Inflammatory macrophage (primary cell): ENCODE measurements around the gene SRPK2.
"Not testable (repeated sequence)": the region's sequence is repeated elsewhere in the genome, so short reads cannot be mapped to it uniquely, and the experiment has no call there.

Experiments
- DNase-seq, 2 donors: peaks; one replicate each; pipeline ENCODE4 v3.0.0-alpha.2; 2020 to 2022

SRPK2 gene

DNA sequence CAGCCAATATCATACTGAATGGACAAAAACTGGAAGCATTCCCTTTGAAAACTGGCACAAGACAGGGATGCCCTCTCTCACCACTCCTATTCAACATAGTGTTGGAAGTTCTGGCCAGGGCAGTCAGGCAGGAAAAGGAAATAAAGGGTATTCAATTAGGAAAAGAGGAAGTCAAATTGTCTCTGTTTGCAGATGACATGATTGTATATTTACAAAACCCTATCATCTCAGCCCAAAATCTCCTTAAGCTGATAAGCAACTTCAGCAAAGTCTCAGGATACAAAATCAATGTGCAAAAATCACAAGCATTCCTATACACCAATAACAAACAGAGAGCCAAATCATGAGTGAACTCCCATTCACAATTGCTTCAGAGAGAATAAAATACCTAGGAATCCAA, 129.8 kb downstream of the SRPK2 start:
- not testable (repeated sequence) for DNase-seq

DNA sequence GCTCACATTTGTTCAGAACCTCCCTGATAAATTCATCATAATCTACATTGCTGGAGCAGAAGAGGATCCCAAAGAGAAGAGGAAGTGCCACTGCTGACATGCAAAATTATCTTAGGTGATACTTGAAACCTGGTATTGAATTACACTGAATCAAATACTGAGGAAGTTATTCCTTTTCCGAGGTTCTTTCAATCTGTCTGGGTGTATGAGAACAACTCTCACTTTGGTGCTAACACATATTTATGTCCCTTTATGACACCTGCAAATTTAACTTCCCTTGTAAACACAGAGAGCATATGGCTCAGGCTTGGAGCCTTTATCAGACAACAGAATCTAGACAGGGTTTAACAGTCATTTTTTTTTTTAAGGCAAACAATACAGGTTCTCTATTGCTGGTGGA, 131.4 kb downstream of the SRPK2 start:
- DNase-seq = no peak

DNA sequence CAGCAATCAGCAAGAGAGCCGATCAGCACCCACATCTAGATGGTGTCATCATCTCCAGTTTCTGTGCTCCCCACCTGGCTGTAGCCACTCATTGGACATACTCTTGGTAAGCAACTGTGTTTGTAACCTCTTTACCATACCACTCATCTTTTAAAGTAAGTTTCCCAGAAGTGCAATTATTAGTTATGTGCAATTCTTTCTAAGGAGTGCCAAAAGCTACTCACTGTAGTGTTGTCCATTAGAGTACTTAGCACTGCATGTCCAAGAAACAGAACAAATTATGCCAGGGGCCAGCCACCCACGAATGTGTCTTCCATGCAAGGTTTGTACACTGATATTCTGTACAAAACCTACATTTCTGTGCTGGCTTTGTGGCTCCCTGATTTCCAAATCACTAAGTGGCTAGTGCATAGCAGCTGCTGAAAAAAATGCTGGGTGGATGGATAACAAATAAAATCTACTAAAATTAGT, 131.9 kb downstream of the SRPK2 start:
- no peak for DNase-seq

DNA sequence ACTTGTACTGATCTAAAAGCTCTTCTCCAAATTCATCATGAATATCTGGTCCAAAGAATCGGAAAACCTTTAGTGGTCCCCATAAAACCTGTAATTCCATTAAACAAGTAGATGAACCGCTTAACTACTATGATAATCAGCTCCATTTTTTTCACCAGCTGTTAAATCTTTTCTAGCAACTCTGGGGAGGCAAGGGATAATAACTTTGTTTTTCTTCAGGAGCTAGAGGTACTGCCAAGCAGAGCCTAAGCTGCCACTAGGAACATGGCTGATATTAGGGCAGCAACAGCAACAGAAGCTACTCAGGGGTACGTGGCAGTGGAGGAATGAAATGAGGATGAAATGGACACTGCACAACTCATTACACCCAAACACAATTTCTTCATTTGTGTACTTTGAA, 138.0 kb downstream of the SRPK2 start:
- DNase-seq = no peak

DNA sequence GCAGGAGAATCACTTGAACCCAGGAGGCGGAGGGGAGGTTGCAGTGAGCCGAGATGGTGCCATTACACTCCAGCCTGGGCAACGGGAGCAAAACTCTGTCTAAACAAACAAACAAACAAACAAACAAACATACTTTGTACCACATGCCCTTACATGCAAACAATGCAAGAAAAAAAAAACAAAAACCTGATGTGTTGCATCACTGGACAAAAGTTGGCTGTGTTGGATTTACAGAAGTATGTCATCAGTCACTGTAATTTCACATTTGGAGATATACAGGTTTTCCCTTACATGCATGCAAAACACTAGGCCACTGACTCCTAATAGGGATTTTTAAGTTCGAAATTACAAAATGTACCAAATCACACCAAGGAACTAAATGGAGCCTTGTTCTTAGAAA, 138.5 kb downstream of the SRPK2 start:
- no peak for DNase-seq

DNA sequence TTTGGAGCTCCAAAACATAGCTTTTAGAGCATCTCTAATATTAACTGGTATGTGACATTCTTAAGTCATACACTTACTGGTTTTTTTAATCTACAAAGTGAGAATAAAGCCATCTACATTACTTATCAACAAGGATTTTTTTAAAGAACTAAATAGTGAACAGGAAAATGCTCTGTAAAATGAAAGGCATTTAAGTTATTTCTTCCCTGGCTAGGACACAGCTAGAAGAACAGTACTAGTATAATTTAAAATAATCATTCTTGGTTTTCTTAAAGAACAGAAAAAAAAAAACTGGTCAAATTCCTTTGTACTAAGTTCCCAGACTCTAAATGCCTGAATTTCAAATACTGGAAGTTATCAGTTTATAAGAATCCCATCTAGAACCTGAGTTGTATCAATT, 139.5 kb downstream of the SRPK2 start:
- no peak for DNase-seq

DNA sequence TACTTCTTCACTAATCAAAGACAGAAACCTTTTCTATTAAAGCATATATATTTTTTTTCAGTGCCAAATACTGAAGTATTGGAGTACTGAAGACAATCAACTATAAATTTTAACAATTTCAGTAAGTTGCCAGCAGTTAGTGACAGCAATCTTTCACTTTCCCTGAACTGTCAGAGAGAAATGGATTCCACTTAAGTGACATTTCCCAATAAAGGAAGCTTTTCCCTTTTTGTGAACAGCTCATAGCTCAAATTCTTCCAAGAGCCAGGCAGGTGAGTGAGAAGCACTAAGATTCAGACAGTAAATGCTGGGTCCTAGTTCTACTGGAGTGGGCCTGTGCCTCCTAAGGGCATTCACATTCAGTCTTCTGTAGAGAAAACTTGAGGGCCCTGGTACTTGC, 142.0 kb downstream of the SRPK2 start:
- no peak for DNase-seq

DNA sequence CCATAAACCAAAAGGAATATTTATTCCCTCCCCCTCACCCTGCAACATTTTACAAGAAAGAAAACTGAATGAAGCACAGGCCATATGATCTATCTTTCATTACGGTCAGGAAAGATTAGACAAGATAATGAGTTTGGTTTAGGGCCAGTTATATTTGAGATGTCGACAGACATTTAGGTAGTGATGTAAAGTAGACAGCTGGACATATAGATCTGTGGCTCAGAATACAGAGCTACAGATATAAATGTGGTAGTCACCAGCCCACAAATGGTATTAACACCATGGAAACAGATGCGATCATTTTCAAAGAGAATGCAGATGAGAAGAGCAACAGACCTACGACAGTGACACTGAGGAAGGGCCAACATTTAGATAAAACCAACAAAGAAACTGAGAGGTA, 142.5 kb downstream of the SRPK2 start:
- no peak for DNase-seq

DNA sequence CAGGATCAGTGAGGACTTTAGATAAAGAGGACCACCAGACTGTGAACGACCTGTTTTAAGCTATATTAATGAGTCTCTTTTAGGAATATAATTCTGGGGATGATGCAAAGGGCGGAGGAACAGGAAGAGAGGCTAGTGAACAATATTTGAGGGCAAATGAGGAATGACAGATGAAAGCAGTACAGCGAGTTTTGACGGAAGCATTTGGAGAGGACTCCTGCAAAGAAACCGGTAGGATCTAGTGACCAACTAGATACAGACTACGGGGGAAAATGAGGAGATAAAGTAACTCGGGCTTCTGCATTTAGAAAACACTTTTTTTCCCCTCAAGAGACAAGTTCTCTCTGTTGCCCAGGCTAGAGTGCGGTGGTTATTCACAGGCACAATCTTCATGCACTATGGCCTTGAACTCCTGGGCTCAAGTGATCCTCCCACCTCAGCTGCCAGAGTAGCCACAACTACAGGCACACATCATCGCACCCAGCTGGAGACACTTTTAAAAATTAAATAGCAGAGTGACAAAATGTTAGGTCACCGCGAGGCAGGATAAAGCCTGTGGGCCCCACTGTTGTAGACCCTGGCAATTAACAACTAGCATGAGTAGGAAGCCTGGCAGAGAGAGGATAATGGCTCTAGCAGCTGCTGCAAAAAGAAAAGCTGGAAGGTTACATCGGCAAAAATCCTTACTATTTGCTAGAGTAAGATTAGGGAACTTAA, 143.2 kb downstream of the SRPK2 start:
- DNase-seq = no peak

DNA sequence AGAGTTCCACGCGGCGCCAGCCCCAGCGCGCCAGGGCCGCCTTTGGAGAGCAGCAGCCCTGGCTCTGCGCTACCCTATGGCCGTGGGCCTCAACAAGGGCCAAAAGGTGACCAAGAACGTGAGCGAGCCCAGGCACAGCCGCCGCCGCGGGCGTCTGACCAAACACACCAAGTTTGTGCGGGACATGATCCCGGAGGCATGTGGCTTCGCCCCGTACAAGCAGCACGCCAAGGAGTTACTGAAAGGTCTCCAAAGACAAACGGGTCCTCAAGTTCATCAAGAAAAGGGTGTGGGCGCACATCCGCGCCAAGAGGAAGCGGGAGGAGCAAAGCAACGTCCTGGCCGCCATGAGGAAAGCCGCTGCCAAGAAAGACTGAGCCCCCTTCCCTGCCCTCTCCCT, 144.1 kb downstream of the SRPK2 start:
- no peak for DNase-seq

DNA sequence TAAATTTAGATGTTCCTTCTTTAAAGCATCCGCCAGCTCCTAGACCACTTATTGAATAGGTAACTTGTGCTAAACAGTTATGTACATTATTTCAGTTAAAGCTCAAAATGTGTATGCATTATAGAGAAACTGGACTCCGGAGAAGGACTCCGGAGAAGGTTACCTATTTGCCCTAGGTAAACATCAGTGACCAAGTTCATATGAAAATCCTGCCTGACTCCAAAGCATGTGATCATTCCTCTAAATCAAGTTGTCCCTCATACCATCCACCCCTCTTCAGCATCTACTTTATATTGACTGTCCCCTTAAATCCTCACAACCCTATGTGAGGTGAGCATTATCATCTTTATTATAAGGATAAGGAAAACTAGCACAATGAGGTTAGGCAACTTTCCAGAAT, 147.5 kb downstream of the SRPK2 start:
- no peak for DNase-seq

DNA sequence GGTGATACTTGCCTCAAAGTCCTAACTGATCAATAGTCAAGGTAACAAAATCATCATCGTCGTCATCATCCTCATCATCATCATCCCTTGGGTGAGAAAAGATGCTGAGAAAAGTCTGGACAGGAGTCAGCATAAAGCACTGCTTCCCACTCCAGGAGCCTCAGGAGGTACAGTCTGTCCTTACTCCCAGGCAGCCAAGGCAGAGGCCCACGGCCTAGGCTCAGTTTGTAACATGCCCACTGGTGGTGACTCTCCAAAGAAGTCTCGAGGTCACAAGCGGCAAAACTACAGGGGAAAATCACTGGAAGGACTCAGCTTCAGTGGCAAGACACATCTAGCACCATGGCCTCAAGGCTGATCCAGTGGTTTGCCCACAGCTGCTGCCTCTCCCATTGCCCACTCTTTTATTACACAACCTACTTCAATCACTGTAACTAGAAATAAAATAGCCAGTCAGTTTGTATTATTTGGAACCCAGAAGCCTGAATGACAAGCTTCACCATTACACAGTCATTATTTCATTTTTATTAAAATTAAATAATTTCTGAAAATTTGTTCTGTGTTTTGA, 150.4 kb downstream of the SRPK2 start:
- DNase-seq = no peak

DNA sequence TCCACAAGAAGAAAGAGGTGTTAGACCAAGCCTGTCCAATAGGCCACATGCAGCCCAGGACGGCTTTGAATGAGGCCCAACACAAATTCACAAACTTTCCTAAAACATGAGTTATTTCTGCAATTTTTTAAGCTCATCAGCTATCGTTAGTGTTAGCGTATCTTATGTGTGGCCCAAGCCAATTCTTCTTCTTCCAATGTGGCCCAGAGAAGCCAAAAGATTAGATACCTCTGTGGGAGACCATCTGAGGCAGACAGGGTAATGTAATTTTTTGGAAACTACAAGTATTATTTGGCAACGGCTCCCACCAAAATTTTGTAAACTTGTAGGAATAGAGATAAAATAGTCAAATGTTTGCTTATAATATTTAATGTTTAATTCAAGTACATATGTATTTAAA, 153.8 kb downstream of the SRPK2 start:
- no peak for DNase-seq

DNA sequence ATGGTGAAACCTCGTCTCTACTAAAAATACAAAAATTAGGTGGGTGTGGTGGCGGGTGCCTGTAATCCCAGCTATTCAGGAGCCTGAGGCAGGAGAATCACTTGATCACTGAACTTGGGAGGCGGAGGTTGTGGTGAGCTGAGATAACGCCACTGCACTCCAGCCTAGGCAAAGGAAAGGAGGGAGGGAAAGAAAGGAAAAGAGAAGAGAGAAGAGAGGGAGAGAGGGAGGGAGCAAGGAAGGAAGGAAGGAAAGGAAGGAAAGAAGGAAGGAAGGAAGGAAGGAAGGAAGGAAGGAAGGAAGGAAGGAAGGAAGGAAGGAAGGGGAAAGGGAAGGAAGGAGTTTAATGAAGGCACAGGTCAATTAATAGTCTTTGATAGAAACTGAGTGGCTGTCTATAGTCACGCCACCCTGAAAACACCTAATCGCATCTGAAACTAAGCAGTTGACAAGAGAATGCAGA, 155.9 kb downstream of the SRPK2 start:
- DNase-seq = not testable (repeated sequence)

DNA sequence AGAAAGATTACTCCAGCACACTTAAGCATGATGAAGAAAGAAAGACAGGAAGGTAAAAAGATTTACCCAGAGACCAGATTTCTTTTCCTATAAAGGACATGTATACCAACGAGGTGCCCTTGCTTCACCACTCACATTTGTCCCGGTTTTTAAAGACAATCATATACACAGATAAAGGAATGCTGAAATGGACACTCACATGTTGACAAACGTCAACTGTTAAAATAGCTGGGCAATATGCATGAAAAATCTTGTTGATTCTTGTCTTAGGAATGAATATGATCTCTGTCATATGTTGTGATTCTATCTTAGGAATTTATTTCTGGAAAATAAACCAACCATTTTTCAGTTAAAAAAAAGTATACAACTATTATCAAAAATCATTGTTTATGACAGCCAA, 158.2 kb downstream of the SRPK2 start:
- no peak for DNase-seq

DNA sequence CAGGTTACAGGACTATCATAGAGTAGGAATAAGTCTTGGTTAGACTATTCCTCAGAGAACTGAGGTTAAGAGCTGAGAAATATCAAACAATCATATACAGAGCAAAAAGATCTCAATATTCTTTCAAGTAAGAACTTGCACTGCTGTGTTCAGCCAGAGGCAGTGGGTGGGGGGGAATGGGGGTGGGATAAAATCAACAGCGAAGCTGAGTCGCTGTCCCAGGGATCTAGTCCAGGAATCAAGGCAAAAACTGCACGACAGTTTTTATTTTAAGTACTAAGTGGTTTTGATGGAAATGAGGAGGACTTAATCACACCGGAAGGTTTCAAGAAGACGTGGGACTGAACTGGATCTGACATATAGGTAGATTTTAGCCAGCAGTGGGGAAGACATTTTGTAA, 159.1 kb downstream of the SRPK2 start:
- no peak for DNase-seq

DNA sequence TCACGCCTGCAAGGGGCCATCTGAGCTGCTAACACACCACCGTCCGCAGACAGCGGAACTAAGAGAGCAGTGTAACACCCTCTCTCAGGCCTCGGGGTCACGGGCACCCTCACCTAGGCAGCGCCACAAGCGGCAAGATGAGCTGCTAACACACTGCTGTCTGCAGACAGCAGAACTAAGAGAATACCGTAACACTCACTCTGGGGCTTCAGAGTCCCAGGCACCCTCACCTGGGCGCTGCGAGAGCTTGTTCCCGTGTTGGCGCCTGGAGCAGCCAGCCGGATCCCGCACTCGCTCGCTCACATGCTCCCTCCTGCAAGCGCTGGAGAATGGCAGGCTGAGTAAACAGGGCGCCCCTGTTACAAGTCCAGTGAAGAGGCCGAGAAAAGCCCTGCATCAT, 160.2 kb downstream of the SRPK2 start:
- no peak for DNase-seq

DNA sequence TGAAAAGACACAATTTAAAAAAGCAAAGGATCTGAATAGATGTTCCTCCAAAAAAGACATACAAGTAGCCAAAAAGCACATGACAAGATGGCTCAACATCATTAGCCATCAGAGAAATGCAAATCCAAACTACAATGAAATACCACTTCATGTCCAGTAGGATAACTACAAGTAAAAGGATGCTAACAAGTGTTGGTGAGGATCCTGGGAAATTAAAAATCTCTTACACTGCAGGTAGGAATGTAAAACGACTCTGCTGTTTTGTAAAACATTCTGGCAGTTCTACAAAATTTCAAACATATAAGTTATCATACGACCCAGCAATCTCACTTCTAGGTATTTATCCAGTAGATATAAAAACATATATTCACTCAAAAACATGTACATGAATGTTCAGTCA, 161.3 kb downstream of the SRPK2 start:
- DNase-seq = no peak

DNA sequence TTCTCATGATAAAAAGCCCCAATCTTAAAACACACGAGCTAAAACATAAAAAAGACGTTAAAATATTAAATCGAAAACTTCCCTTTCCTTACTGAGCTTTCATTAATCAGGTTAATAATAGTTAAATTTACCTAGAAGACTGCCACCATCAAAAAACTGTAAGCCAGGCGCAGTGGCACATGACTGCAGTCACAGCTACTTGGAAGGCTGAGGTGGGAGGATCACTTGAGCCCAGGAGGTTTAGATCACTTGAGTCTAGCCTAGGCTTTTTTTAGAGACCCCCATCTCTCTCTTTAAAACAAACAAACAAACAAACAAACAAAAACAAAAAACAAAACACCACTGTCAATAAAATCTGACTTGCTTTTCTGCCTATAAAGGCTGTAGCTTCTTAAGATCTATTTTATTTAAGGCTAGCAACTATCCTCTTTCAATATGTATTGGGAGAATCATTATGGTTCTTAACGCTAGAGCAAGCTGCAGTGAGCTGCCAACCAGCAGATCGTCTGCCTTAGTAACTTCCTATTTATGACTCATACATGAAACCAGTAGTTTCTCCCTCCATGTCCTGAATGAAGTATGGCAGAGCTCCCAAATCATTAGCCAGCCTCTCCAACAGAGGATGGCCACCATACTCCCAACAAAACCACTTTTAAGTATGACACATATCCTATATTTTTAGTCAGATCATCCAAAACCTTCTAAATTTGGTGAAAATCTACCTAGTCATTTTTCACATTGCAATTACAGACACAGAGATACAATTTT, 163.7 kb downstream of the SRPK2 start:
- peak; percentile 64 to 69 for DNase-seq

DNA sequence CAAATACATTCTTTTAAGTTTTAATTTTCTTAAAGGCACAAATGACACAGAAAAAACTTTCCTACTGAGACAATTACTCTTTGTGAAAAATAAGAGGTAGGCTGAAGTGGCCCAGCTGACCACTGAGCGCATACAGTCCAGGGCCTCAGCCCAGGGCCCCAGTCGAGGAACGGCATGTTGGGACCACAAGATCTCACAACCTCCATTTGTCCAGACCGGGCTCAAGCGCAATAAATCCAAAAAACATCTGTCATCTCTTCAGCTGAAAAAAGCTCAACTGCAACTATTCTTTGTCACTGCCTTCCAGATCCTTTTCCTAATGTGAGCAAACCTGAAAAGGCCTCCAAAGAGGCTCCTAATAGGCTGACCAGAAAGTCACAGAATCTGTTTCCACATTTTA, 165.8 kb downstream of the SRPK2 start:
- no peak for DNase-seq

DNA sequence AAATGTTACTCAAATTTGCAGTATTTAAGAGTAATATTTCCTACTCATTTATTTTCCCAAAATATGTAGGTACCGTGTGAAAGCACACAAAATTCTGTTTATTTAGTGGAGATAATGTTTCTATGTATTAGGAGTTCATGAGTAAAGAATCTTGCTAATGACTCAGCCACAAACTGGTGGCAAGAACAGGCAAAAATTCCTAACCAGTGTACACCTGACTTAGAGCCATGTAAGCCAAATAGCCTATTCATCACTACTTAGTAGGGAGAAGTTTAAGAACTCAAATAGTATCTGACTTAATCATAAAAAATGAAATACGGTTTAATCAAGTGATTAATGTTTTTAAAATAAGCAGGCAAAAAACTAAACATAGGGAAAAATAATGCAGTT, 169.0 kb downstream of the SRPK2 start:
- DNase-seq = no peak

DNA sequence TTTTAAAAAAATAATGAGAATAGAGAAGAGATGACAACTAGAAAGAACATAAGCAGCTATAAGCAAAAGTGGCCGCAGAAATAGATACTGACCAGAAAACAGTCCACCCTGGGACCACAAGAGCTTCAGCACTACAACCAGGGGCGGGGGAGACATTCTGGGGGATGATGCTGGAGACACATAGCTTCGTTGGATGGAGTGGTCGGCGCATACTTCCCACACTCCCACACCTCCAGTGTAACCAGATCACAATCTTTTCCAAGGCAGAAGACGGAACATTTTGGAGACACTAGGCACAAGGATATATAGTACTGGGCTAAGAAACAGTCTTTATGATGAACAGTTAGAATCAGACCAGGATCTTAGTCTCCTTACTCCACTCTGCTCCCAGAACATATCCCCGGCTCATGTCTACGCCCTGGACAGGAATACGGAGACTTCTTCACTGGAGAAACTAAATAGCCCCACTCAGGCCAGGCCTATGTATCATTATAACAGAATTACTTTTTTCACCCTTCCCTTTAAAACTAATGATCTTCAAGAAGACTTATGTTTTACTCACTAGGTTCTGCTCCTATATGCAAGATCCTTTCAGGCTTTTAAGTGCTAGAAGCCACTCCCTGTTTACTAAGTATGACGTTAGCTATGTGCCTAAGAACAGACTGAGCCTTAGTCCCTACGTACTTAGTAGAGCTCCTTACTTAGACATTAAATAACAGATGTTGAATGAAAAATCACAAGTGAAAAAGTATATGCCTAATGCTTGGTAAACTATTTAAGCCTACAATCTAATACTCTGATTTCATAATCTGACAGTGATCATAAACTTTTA, 169.6 kb downstream of the SRPK2 start:
- DNase-seq = no peak

DNA sequence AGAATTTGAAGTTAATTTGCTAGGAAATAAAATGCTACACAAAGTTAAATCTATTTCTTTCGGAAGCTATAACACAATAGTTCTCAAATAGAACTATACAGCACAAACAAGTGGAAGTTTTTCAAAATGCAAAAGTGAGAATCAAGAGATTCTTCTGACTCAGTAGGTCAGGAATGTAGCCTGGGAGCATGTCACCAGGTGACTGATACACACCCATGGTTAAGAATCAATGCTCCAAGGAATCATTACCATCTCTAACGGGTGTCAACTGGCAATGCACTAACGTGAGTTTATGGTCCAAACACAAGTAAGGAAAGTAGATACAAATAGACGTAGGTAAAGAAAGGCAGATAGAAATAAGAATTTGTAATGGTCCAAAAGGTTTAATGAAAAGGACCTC, 170.5 kb downstream of the SRPK2 start:
- DNase-seq = no peak
